ENCODE results near the gene CDK13.

CDK13 gene

GRCh38 chr7:39948956-39949928 lies 814 bp upstream of the CDK13 start:
- peak; percentile 93 for DNase-seq (ENCODE audit: low read depth)

GRCh38 chr7:39950473-39951225 lies 593 bp downstream of the CDK13 start:
- DNase-seq (ENCODE audit: low read depth) = peak; percentile 7

GRCh38 chr7:39951226-39952194 lies 1.5 kb downstream of the CDK13 start:
- DNase-seq (ENCODE audit: low read depth) = peak; percentile 22

- DNase-seq (ENCODE audit: low read depth) = no peak
These were observed 2.3 kb downstream of the CDK13 start for GRCh38 chr7:39952374-39952773.

GRCh38 chr7:39952803-39953202 lies 2.7 kb downstream of the CDK13 start:
- DNase-seq (ENCODE audit: low read depth) = no peak

GRCh38 chr7:39954694-39955093 lies 4.6 kb downstream of the CDK13 start:
- no peak for DNase-seq (ENCODE audit: low read depth)

GRCh38 chr7:39958038-39958437 lies 8.0 kb downstream of the CDK13 start:
- no peak for DNase-seq (ENCODE audit: low read depth)

GRCh38 chr7:39967406-39968161 lies 17.5 kb downstream of the CDK13 start:
- DNase-seq (ENCODE audit: low read depth) = no peak

- DNase-seq (ENCODE audit: low read depth) = no peak
These were observed 19.4 kb downstream of the CDK13 start for GRCh38 chr7:39969431-39969830.

GRCh38 chr7:39971924-39972323 lies 21.9 kb downstream of the CDK13 start:
- no peak for DNase-seq (ENCODE audit: low read depth)

- no peak for DNase-seq (ENCODE audit: low read depth)
These were observed 23.7 kb downstream of the CDK13 start for GRCh38 chr7:39973801-39974200.

- no peak for DNase-seq (ENCODE audit: low read depth)
These were observed 28.3 kb downstream of the CDK13 start for GRCh38 chr7:39978230-39978934.

- DNase-seq (ENCODE audit: low read depth) = no peak
These were observed 29.5 kb downstream of the CDK13 start for GRCh38 chr7:39979406-39980073.

- DNase-seq (ENCODE audit: low read depth) = no peak
These were observed 35.4 kb downstream of the CDK13 start for GRCh38 chr7:39985398-39985918.

GRCh38 chr7:39987641-39988347 lies 37.7 kb downstream of the CDK13 start:
- no peak for DNase-seq (ENCODE audit: low read depth)

GRCh38 chr7:40000734-40001315 lies 50.8 kb downstream of the CDK13 start:
- no peak for DNase-seq (ENCODE audit: low read depth)

GRCh38 chr7:40001649-40002048 lies 51.6 kb downstream of the CDK13 start:
- no peak for DNase-seq (ENCODE audit: low read depth)

GRCh38 chr7:40003597-40003996 lies 53.5 kb downstream of the CDK13 start:
- DNase-seq (ENCODE audit: low read depth) = no peak
